ENCODE results near the gene GPR171.

GRCh38 chr3:151192545-151192944, 10.5 kb downstream of the GPR171 start:
- no peak for TF ChIP-seq YY1 (tag by site-specific recombination; IDR thresholded peaks at IDR 0.05)
- no peak for TF ChIP-seq CTCF (tag by site-specific recombination; IDR thresholded peaks at IDR 0.05)
- no peak for TF ChIP-seq ZSCAN18 (tag by site-specific recombination; IDR thresholded peaks at IDR 0.05)
- no peak for TF ChIP-seq ZNF521 (tag by site-specific recombination; IDR thresholded peaks at IDR 0.05)
- TF ChIP-seq SETDB1 (IDR thresholded peaks at IDR 0.05; ENCODE audit: insufficient read length, low read length) = no peak
- TF ChIP-seq SALL2 (tag by site-specific recombination; IDR thresholded peaks at IDR 0.05; ENCODE audit: borderline replicate concordance) = no peak

All from HEK293 (cell line).